H1 (cell line): ENCODE measurements around the gene EEIG2.
"Not testable (repeated sequence)": the region's sequence is repeated elsewhere in the genome, so short reads cannot be mapped to it uniquely, and the experiment has no call there.

Experiments
- CTCF ChIP-seq, 3 experiments: IDR thresholded peaks; 1 replicate in 2 of 3; 2 replicates in 1 of 3; pipeline versions ENCODE4 v1.5.1 to v1.6.1; 2011; ENCODE audit warnings: low read length in 3 of 3, mild to moderate bottlenecking in 3 of 3, inconsistent platforms in 2 of 3, low read depth in 1 of 3, moderate library complexity in 1 of 3; ENCODE audit not compliant: insufficient read depth in 1 of 3; ENCODE audit errors: control extremely low read depth in 1 of 3
- EGR1 ChIP-seq: IDR thresholded peaks from 2 replicates; pipeline ENCODE4 v1.6.1; 2011; ENCODE audit warnings: low read depth, low read length, borderline replicate concordance
- EZH2 ChIP-seq: fragments of 200-600 bp; sonication (generic); IDR thresholded peaks from 2 replicates; pipeline ENCODE4 v1.7.1; 2012; ENCODE audit warnings: low read depth, mild to moderate bottlenecking, moderate library complexity, low read length, inconsistent platforms; ENCODE audit not compliant: severe bottlenecking
- JUND ChIP-seq: IDR thresholded peaks from 2 replicates; pipeline ENCODE4 v1.6.1; 2011; ENCODE audit warnings: mild to moderate bottlenecking, improper control_type of control experiment, low read length
- MAX ChIP-seq: IDR thresholded peaks from 2 replicates; pipeline ENCODE4 v1.6.1; 2012; ENCODE audit warnings: inconsistent platforms
- POLR2AphosphoS5 ChIP-seq: IDR thresholded peaks from 2 replicates; pipeline ENCODE4 v1.6.1; 2011; ENCODE audit warnings: low read depth, low read length
- SIRT6 ChIP-seq: IDR thresholded peaks from one replicate; pipeline ENCODE4 v1.7.1; 2012; ENCODE audit warnings: low read length, inconsistent platforms
- SRF ChIP-seq: IDR thresholded peaks from 2 replicates; pipeline ENCODE4 v1.6.1; 2011; ENCODE audit warnings: mild to moderate bottlenecking, low read depth, low read length, moderate library complexity
- YY1 ChIP-seq: IDR thresholded peaks from 2 replicates; pipeline ENCODE4 v1.6.1; 2011; ENCODE audit warnings: low read depth, mild to moderate bottlenecking, low read length
- ZNF274 ChIP-seq: IDR thresholded peaks from 2 replicates; pipeline ENCODE4 v1.7.0; 2012; ENCODE audit warnings: low read length, borderline replicate concordance; ENCODE audit errors: extremely low read depth

GRCh38 chr1:108517301-108517897, 42.5 kb upstream of the EEIG2 start:
- not testable (repeated sequence) for TF ChIP-seq MAX; EGR1; SRF; SIRT6; ZNF274; EZH2; POLR2AphosphoS5; CTCF (IDR thresholded peaks at IDR 0.05; ENCODE audit: control extremely low read depth in 1 of 3, insufficient read depth in 1 of 3, low read depth in 1 of 3, low read length in 3 of 3); YY1; JUND
